Body of pancreas (tissue), 4 donors: Measurements from ENCODE around the gene PTGR2.

Experiments used
- POLR2A ChIP-seq, 3 donors: fragments of 450-650 bp; IDR thresholded peaks; one replicate each; pipeline ENCODE4 v1.6.1; 2016; ENCODE audit warnings: antibody characterized with exemption in 3 of 3, mild to moderate bottlenecking in 2 of 3
- TF ChIP-seq, protein P1 (sequence below), 7 experiments: fragments of 450-650 bp in 4 of 7; fragments of 200-600 bp in 3 of 7; sonication (generic) in 3 of 7; IDR thresholded peaks; one replicate each; pipeline ENCODE4 v1.5.1; 2016 to 2019; ENCODE audit warnings: antibody characterized with exemption in 7 of 7

DNA sequence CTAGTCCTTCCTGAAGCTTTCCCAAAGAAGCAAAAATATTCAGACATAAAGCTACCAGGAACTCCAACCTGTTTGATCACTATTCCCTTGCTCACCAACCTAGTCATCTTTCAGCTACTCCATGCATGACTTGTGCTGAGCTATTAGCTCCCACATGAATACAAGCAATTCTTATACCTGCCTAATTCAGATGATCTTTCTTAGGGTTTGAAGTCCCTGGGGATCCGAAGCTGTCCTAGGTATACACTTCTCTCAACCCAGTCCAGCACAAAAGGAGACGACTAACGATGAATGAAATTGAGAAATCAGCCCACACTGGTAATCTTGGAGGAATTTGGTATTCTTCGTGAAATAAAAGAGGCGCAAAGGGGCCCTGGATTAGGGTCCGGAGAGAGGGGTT is 631 bp upstream of the PTGR2 start:
- TF ChIP-seq POLR2A (IDR thresholded peaks at IDR 0.05): no peak
- TF ChIP-seq, protein P1, sequence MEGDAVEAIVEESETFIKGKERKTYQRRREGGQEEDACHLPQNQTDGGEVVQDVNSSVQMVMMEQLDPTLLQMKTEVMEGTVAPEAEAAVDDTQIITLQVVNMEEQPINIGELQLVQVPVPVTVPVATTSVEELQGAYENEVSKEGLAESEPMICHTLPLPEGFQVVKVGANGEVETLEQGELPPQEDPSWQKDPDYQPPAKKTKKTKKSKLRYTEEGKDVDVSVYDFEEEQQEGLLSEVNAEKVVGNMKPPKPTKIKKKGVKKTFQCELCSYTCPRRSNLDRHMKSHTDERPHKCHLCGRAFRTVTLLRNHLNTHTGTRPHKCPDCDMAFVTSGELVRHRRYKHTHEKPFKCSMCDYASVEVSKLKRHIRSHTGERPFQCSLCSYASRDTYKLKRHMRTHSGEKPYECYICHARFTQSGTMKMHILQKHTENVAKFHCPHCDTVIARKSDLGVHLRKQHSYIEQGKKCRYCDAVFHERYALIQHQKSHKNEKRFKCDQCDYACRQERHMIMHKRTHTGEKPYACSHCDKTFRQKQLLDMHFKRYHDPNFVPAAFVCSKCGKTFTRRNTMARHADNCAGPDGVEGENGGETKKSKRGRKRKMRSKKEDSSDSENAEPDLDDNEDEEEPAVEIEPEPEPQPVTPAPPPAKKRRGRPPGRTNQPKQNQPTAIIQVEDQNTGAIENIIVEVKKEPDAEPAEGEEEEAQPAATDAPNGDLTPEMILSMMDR (IDR thresholded peaks at IDR 0.05): no peak
